GM18499 (cell line): ENCODE data around the gene PLIN5.
"Not testable (repeated sequence)": the region's sequence is repeated elsewhere in the genome, so short reads cannot be mapped to it uniquely, and the experiment has no call there.

ENCODE experiments used
- ATAC-seq: cut with Tn5 transposase; IDR thresholded peaks from one replicate; pipeline ENCODE4 v1.9.1; 2021; ENCODE audit warnings: moderate number of reproducible peaks; ENCODE audit not compliant: insufficient read depth, unreplicated experiment

The PLIN5 gene

GRCh38 chr19:4543842-4544647 is 9.0 kb upstream of the PLIN5 start:
- no peak for ATAC-seq

- no peak for ATAC-seq
These were observed 8.1 kb upstream of the PLIN5 start for GRCh38 chr19:4542896-4543841.

DNA sequence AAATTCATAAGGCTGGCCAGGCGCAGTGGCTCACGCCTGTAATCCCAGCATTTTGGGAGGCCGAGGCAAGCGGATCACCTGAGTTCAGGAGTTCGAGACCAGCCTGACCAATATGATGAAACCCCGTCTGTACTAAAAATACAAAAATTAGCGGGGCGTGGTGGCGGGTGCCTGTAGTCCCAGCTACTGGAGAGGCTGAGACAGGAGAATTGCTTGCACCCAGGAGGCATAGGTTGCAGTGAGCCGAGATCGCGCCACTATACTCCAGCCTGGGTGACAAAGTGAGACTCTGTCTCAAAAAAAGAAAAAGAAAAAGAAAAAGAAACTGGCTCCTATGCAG is 6.8 kb upstream of the PLIN5 start:
- ATAC-seq: not testable (repeated sequence)

- ATAC-seq: no peak
These were observed 6.2 kb upstream of the PLIN5 start for GRCh38 chr19:4541114-4541805.

DNA sequence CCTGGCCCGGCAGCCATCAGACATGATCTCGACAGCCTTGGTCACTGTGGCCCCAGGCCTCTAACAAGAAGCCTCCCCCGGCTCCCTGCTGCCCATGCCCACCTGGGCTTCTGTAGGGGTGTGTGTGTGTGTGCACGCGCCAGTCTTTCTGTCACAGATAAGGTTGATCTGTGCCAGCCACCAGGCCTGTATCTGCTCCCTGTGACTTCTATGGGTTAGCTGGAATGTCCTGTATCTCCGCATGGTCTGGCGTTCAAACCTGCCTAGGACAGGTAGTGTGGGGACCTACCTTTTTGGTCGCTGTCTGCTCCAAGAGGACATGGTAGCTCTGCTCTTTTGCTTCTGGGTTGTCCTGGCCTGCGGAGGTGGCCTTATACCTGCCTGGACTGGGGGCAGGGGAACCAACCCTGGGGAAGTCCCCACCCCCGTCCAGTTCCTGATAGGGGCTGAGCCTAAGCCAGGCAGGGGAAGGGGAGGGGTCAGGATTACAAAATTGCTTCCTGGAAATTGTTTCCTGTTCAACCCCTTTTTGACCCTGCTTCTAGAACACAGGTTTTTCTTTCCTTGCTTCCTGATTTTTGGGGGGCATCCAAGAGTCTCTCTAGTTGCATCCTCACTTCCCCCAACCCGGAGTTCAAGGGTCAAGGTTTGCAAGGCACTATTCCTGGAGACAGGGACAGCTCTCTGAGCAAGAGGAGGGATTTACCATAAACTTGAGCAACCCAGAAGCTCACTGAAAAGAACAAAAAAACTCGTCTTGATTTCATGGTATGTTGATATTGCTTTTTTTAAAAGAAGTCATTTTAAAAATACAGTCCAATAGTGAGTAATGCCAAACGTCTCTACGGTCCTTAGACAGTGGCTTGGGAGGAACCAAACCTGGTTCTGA is 4.9 kb upstream of the PLIN5 start, which contains the start of gene LRG1:
LRG1 (minus strand) TSS at position 344 of the 889 bp plus-strand sequence; CDS start at position 321, 23 bp downstream.
- no peak for ATAC-seq

DNA sequence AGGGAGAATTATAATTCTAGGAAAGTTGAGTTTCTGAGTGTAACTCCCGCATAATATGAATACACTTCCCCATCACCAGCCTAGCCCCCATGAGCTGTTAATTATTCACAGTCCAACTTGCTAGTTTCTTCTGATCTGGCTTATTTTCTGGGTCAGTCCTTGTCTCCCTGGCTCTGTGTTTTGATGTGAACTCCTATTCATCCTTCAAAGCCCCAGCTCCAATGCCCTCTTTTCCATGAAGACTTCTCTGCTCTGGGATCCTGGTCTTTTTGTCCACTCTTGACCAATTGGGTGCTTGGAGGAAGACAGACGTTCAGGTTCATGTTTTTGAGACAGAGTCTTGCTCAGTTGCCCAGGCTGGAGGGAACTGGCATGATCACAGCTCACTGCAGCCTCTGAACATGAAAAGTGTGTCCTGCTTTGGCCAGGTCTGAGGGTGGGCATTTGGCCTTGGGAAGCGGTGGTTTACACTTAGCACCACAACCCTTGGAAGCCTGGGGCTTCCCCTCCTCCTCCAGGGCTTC is 4.2 kb upstream of the PLIN5 start:
- no peak for ATAC-seq

- no peak for ATAC-seq
These were observed 3.6 kb upstream of the PLIN5 start for GRCh38 chr19:4538601-4538954.

DNA sequence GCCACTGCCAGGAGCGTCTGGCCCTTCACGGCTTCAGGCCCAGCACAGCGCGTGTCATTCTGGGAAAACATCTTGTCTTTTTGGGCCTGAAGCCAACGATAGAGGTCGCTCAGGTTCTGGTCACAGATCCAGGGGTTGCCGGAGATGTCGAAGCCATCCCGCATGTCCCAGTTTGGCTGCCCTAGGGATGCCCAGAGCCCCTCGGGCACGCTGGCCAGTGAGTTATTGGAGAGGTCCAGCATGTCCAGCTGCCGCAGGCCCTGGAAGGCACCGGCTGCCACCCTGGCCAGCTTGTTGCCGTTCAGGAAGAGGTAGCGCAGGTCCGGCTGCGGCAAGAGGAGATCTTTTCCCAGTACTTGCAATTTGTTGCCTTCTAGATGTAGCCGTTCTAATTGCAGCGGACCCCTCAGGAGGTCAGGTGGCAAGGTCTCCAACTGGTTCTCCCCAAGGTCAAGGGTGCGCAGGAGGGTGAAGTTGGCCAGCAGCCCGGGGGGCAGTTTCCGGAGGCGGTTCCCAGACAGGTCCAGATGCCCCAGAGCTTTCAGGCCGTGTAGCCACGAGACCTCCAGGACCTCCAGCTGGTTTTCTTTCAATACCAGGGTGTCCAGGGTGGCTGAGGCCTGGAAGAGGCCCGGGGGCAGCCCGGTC is 3.1 kb upstream of the PLIN5 start:
- ATAC-seq: no peak

DNA sequence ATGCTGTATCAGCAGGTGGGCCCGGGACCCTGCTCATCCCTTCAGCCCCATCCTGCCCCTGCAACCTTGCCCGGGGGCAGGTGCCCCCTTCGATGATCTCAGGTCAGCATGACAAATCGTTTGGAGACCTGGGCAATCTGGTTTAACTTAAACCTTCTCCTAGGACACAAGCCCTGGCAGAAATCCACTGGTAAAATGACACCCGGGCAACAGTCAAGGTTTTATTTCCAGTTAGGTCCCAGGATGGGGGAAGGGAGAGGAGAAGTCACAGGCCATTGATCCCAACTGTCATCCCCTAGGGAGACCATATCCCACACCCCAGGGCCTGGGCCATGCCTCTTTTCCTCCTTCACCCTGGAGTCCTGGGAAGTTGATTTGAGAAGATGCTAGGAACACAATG is 1.8 kb upstream of the PLIN5 start:
- ATAC-seq: no peak

- ATAC-seq: no peak
These were observed 1.1 kb downstream of the PLIN5 start for GRCh38 chr19:4533835-4534424.

DNA sequence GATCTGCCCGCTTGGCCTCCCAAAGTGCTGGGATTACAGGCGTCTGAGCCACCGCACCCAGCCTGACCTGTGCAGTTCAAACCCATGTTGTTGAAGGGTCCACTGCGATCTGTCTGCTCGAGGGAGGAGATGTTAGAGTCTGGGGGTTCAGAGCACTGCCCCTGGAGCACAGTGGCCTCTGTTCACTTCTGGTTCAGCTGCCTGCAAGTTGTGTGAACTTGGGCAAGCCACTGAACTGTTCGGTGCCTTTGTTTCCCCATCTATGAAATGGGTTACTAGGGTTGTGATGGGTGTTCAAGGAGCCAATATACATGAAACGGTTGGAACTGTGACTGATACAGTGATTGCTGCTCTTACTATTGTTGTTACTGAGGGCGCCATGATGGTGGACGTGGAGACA is 1.7 kb downstream of the PLIN5 start:
- ATAC-seq: no peak

DNA sequence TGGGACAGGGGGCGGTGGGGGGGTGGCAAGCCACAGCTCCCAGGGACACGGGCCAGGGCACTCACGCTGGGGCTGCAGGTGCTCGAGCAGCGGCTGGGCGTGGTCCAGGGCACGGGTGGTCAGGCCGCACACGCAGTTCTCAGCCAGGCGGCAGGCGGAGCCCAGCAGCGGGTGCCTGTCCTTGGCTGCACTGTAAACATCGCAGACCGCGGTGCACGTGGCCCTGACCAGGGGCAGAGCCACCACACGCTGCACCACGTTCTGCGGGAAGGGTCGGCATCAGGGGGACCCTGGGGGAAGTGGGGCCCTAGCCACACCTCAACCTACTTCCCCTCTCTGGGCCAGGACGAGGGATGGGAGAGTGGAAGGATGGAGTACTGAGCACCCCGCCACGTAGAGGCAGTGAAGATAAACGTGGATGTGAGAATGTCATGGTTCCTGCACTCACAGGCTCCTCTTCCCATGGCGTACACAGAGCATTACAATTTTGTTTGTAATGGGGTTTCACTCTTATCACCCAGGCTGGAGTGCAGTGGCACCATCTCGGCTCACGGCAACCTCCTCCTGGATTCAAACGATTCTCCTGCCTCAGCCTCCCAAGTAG is 3.4 kb downstream of the PLIN5 start:
- no peak for ATAC-seq

DNA sequence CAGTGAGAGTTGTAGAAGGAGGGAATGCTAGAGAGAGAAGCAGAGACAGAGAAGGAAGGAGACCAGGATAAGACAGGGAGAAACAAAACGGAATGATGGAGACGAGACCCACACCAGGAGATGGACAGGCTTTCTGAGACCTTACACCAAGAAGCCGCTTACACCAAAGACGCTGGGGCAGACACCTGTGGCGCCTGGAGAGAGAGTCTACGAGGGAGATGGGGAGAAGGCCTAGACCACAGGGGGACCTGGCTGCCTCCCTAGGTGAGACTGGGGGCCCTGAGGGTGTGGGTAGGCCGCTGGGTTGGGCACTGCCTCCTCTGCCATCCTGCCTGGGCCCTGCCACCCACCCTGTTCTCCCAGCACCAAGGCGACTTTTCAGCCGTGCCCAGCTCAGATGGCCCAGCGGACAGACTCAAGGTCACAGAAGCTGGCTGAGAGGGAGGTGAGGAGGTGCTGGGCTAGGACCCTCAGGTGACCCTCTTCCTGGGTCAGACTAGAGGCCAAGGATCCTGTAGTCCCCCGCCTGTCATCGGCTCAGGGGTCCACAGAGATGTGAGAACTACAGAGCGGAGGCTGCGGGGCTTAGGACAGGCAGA is 5.0 kb downstream of the PLIN5 start:
- ATAC-seq: no peak

GRCh38 chr19:4528843-4529242 is 6.2 kb downstream of the PLIN5 start:
- ATAC-seq: no peak

- ATAC-seq: not testable (repeated sequence)
These were observed 7.6 kb downstream of the PLIN5 start for GRCh38 chr19:4527377-4527776.

- ATAC-seq: no peak
These were observed 9.4 kb downstream of the PLIN5 start for GRCh38 chr19:4525563-4526002.

DNA sequence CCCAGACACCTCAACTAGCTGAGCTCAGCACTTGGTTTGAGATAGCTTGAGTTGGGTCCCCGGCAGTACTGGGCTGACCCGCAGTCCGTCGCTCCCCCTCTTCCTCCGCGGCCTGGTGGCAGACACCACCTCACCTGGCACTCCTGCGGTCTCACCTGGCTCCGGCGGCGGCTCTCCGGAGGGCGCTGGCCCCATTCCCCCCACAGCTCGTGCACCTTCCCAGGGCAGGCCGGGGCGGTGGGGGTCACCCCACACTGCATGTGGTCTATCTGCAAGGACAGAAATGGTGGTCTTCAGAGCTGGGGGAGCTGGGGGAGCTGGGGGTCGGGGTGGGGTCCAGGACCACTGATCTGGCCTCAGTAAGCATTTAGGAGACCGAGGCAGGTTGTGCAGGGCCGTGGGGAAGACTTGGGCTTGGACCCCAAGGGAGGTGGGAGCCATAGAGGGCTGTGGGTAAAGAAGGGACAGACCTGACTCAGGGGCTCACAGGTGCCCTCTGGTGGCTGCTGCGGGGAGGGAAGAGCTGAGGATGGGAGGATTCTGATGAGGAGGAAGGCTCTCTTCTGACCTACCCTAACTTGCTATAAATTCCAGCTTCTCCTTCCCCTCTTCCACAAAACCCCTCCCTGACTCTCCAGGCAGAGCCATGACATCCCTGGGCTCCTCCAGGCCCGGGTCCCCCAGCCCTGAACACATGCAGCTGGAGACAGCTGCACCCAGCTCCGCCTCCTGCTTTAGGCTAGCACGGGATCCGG is 10.0 kb downstream of the PLIN5 start:
- ATAC-seq: no peak
